ENCODE results near the gene CACNB4. TPM values are rescaled to one million over a fixed set of nuclear protein-coding genes. Genes with fewer than 3 reads are reported as not detected.

The CACNB4 gene
- polyA plus RNA-seq, 1 donor from 2014 or later: 29.0 TPM

DNA sequence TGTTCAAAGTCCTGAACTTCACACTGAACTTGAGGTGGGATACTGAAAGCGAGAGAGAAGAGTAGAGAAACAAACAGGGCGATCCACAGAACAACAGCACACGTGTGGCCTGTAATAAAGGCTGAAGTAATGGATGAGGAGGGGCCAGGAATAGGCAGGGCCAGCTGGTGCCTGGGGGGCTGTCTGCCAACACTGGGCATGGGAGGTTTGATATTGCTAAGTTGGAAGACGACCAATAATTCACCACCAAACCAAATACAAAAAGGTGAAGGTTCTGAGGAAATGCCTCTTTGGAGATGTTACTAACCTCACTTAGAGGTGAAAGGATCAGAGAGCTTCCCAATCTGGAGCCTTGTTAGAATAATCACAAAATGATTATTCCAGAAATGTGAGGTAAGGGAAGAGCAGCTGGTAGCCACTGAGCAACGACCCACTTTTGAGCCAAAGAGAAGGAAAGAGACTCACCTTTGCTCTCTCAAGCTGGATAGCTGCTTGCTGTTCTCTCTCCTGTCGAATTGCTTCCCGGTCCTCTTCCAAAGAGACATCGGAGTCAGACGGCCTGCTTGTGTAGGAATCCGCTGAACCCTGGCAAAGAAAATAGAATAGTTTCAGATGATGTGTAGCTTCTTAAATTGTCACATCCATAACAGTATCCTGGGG is 215.9 kb downstream of the CACNB4 start:
- H3K27ac ChIP-seq (ENCODE audit: low read length): no peak overlapping the region

DNA sequence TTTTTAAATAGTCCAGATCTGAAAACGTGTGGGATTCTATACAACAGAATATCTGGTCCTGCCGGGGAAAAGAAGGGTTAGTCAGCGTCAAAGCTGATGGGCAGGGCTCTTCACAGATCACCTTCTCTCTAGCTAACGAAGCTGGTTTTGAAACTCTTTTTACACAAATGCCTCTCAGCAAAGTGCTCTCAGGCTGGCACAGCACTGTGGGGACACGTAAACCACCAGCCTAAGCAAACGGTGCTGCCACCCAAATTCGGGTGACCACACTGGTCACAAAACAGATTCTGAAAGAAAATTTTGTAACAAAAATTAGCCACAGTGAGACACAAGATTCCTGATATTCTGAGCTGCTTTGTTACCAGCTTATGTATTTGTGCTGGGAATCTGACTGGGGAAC is 217.5 kb downstream of the CACNB4 start:
- H4K20me1 ChIP-seq (ENCODE audit: insufficient read depth): no peaks in the 10 kb centered on the region
- no peak overlapping the region for H3K4me2 ChIP-seq (ENCODE audit: low read length)
- TF ChIP-seq MXI1 (conservative IDR thresholded peaks at IDR 0.05; ENCODE audit: poor library complexity, severe bottlenecking) (no peak), EZH2 (IDR thresholded peaks at IDR 0.05; ENCODE audit: borderline replicate concordance, insufficient read depth, low read length, poor library complexity, severe bottlenecking) (no peak), REST (IDR thresholded peaks at IDR 0.05; ENCODE audit: borderline replicate concordance) (no peak), SMC3 (conservative IDR thresholded peaks at IDR 0.05; ENCODE audit: poor library complexity) (no peak), EP300 (conservative IDR thresholded peaks at IDR 0.05; ENCODE audit: poor library complexity, severe bottlenecking) (no peak), TAF1 (IDR thresholded peaks at IDR 0.05; ENCODE audit: low read depth) (no peak)
- TF ChIP-seq, protein P1, sequence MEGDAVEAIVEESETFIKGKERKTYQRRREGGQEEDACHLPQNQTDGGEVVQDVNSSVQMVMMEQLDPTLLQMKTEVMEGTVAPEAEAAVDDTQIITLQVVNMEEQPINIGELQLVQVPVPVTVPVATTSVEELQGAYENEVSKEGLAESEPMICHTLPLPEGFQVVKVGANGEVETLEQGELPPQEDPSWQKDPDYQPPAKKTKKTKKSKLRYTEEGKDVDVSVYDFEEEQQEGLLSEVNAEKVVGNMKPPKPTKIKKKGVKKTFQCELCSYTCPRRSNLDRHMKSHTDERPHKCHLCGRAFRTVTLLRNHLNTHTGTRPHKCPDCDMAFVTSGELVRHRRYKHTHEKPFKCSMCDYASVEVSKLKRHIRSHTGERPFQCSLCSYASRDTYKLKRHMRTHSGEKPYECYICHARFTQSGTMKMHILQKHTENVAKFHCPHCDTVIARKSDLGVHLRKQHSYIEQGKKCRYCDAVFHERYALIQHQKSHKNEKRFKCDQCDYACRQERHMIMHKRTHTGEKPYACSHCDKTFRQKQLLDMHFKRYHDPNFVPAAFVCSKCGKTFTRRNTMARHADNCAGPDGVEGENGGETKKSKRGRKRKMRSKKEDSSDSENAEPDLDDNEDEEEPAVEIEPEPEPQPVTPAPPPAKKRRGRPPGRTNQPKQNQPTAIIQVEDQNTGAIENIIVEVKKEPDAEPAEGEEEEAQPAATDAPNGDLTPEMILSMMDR (IDR thresholded peaks at IDR 0.05; ENCODE audit: poor library complexity, severe bottlenecking): no peak
- peaks cover 6% of the 10 kb centered on the region for H3K36me3 ChIP-seq (ENCODE audit: insufficient read depth, low read length)
- H2AFZ ChIP-seq (ENCODE audit: low read depth, low read length): no peak overlapping the region
- H3K9ac ChIP-seq (ENCODE audit: low read length): no peak overlapping the region
- no peak overlapping the region for H3K27ac ChIP-seq (ENCODE audit: low read length)
- H3K9me2 ChIP-seq (ENCODE audit: insufficient read depth, low read length): no peaks in the 10 kb centered on the region
- H3F3A ChIP-seq (ENCODE audit: insufficient read depth, low read length, poor library complexity, severe bottlenecking): no peaks in the 10 kb centered on the region
- no peaks in the 10 kb centered on the region for H3K79me2 ChIP-seq (replicated peaks; ENCODE audit: insufficient read depth, low read length)
- no peaks in the 10 kb centered on the region for H3K9me3 ChIP-seq (ENCODE audit: low read length)
- H3K4me3 ChIP-seq (ENCODE audit: low read length): no peak overlapping the region
- no peaks in the 10 kb centered on the region for H3K27me3 ChIP-seq (ENCODE audit: insufficient read depth, low read depth, low read length)

More for the DNA sequence above, 215.9 kb downstream of the CACNB4 start:
- Histone ChIP-seq H3K36me3 (ENCODE audit: insufficient read depth, low read length) (peaks cover 6% of the 10 kb centered on the region), H2AFZ (ENCODE audit: low read depth, low read length) (no peak overlapping the region), H4K20me1 (ENCODE audit: insufficient read depth) (no peaks in the 10 kb centered on the region), H3K9ac (ENCODE audit: low read length) (no peak overlapping the region), H3K27me3 (ENCODE audit: insufficient read depth, low read depth, low read length) (no peaks in the 10 kb centered on the region), H3K4me2 (ENCODE audit: low read length) (no peak overlapping the region), H3K9me3 (ENCODE audit: low read length) (no peaks in the 10 kb centered on the region), H3F3A (ENCODE audit: insufficient read depth, low read length, poor library complexity, severe bottlenecking) (no peaks in the 10 kb centered on the region), H3K9me2 (ENCODE audit: insufficient read depth, low read length) (no peaks in the 10 kb centered on the region), H3K4me3 (ENCODE audit: low read length) (no peak overlapping the region), H3K79me2 (replicated peaks; ENCODE audit: insufficient read depth, low read length) (no peaks in the 10 kb centered on the region)
- no peak for TF ChIP-seq EZH2 (IDR thresholded peaks at IDR 0.05; ENCODE audit: borderline replicate concordance, insufficient read depth, low read length, poor library complexity, severe bottlenecking)
- no peak for TF ChIP-seq MXI1 (conservative IDR thresholded peaks at IDR 0.05; ENCODE audit: poor library complexity, severe bottlenecking)
- TF ChIP-seq, protein P1 (IDR thresholded peaks at IDR 0.05; ENCODE audit: poor library complexity, severe bottlenecking): no peak
- TF ChIP-seq TAF1 (IDR thresholded peaks at IDR 0.05; ENCODE audit: low read depth): no peak
- no peak for TF ChIP-seq POLR2AphosphoS5 (IDR thresholded peaks at IDR 0.05)
- no peak for TF ChIP-seq SMC3 (conservative IDR thresholded peaks at IDR 0.05; ENCODE audit: poor library complexity)
- TF ChIP-seq EP300 (conservative IDR thresholded peaks at IDR 0.05; ENCODE audit: poor library complexity, severe bottlenecking): no peak
- TF ChIP-seq REST (IDR thresholded peaks at IDR 0.05; ENCODE audit: borderline replicate concordance): no peak
- TF ChIP-seq RAD21 (conservative IDR thresholded peaks at IDR 0.05): no peak
